HG02642 (cell line): ENCODE measurements around the gene NLGN1.

Experiments used
- ATAC-seq: cut with Tn5 transposase; IDR thresholded peaks from one replicate; pipeline ENCODE4 v1.9.1; 2021; ENCODE audit warnings: mild to moderate bottlenecking; ENCODE audit not compliant: unreplicated experiment, poor library complexity

Gene NLGN1

GRCh38 chr3:173622166-173622565, 224.6 kb downstream of the NLGN1 start:
- no peak for ATAC-seq

- no peak for ATAC-seq
Measured at GRCh38 chr3:173624086-173624485, 226.5 kb downstream of the NLGN1 start.

GRCh38 chr3:173630849-173631248, 233.3 kb downstream of the NLGN1 start:
- ATAC-seq, result no peak

- no peak for ATAC-seq
Measured at GRCh38 chr3:173632945-173633344, 235.4 kb downstream of the NLGN1 start.

- ATAC-seq, result no peak
Measured at GRCh38 chr3:173635826-173636225, 238.3 kb downstream of the NLGN1 start.

GRCh38 chr3:173639098-173639497, 241.6 kb downstream of the NLGN1 start:
- ATAC-seq, result no peak

- no peak for ATAC-seq
Measured at GRCh38 chr3:173641696-173642095, 244.2 kb downstream of the NLGN1 start.

GRCh38 chr3:173644086-173645082, 246.8 kb downstream of the NLGN1 start:
- no peak for ATAC-seq

GRCh38 chr3:173650596-173650995, 253.1 kb downstream of the NLGN1 start:
- no peak for ATAC-seq

GRCh38 chr3:173652093-173652492, 254.5 kb downstream of the NLGN1 start:
- no peak for ATAC-seq

GRCh38 chr3:173653781-173654180, 256.2 kb downstream of the NLGN1 start:
- no peak for ATAC-seq

GRCh38 chr3:173659972-173660371, 262.4 kb downstream of the NLGN1 start:
- ATAC-seq, result no peak

GRCh38 chr3:173660645-173661299, 263.2 kb downstream of the NLGN1 start:
- ATAC-seq, result no peak

- ATAC-seq, result no peak
Measured at GRCh38 chr3:173663696-173664111, 266.2 kb downstream of the NLGN1 start.

- no peak for ATAC-seq
Measured at GRCh38 chr3:173676094-173676493, 278.6 kb downstream of the NLGN1 start.

- ATAC-seq, result no peak
Measured at GRCh38 chr3:173681188-173681678, 283.7 kb downstream of the NLGN1 start.

GRCh38 chr3:173685456-173685855, 287.9 kb downstream of the NLGN1 start:
- ATAC-seq, result no peak

GRCh38 chr3:173688216-173688842, 290.8 kb downstream of the NLGN1 start:
- ATAC-seq, result no peak

- no peak for ATAC-seq
Measured at GRCh38 chr3:173690542-173691180, 293.1 kb downstream of the NLGN1 start.

- ATAC-seq, result no peak
Measured at GRCh38 chr3:173699353-173699752, 301.8 kb downstream of the NLGN1 start.
